HG03060 (cell line): ENCODE results near the gene FBXO42.
"Not testable (repeated sequence)": the region's sequence is repeated elsewhere in the genome, so short reads cannot be mapped to it uniquely, and the experiment has no call there.

ENCODE experiments used
- ATAC-seq: cut with Tn5 transposase; IDR thresholded peaks from one replicate; pipeline ENCODE4 v1.9.1; 2021; ENCODE audit warnings: low read depth, moderate number of reproducible peaks; ENCODE audit not compliant: unreplicated experiment

Gene FBXO42

GRCh38 chr1:16275591-16275990 lies 76.7 kb downstream of the FBXO42 start:
- no peak for ATAC-seq

DNA sequence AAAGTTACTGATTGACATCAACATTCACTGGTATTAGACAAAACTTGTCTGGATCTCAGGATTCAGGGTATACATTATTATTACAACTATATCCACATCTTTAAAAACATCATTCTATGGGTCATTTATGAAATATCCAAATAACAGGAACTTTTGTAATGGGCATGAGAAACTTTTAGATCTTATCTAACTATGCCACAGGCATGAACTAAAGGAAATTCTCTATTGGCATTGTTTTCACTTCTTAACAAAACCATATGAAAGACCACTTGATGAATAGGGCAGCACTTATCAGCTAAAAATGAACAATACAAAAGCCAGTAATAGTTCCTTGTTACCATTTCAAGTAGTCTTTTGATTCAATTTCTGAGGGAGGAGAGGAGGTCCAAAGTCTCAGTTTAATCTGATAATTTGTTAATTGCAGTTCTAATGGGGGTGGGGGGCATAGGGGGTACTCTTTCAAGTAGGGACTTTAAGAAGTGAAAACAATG lies 84.5 kb downstream of the FBXO42 start:
- ATAC-seq = no peak

- ATAC-seq = no peak
Observed at GRCh38 chr1:16266411-16267118, 85.7 kb downstream of the FBXO42 start.

GRCh38 chr1:16262067-16262466 lies 90.2 kb downstream of the FBXO42 start:
- ATAC-seq = no peak

GRCh38 chr1:16260814-16261213 lies 91.5 kb downstream of the FBXO42 start:
- ATAC-seq = no peak

GRCh38 chr1:16258591-16259135 lies 93.6 kb downstream of the FBXO42 start:
- no peak for ATAC-seq

- no peak for ATAC-seq
Observed at GRCh38 chr1:16257968-16258367, 94.3 kb downstream of the FBXO42 start.

DNA sequence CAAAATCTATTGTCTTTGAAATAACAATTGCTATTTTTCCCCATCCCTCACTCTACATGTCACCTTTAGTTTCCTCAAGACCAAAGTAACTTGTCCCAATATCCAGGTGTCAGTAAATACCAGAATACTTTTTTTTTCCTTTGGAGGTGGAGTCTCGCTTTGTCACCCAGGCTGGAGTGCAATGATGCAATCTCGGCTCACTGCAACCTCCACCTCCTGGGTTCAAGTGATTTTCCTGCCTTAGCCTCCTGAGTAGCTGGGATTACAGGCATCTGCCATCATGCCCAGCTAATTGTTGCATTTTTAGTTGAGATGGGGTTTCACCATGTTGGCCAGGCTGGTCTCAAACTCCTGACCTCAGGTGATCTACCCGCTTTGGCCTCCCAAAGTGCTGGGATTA lies 94.7 kb downstream of the FBXO42 start:
- ATAC-seq = not testable (repeated sequence)

DNA sequence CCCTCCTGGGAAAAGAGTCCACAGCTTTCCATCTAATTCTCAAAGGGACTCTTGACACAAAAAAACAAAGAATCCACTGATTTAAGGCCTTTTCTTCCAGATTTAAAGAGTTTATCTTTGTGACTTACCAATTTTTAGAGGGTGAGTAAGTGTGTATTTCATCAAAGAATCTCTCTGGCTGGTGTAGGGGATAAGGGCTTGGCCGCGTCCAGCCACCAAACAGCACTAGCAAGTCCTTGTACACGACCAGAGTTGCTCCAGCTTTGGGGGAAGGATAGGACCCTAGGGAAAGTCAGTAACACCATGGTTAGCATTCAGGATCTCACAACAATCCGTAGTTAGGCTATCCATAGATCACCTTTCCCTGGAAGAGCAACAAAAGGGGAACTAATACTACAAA lies 95.8 kb downstream of the FBXO42 start:
- ATAC-seq = no peak

GRCh38 chr1:16254263-16254928 lies 97.9 kb downstream of the FBXO42 start:
- no peak for ATAC-seq

GRCh38 chr1:16253332-16253922 lies 98.9 kb downstream of the FBXO42 start:
- ATAC-seq = no peak

GRCh38 chr1:16252912-16253311 lies 99.4 kb downstream of the FBXO42 start:
- ATAC-seq = no peak

GRCh38 chr1:16251381-16251780 lies 100.9 kb downstream of the FBXO42 start:
- no peak for ATAC-seq

GRCh38 chr1:16250524-16251251 lies 101.6 kb downstream of the FBXO42 start:
- no peak for ATAC-seq

DNA sequence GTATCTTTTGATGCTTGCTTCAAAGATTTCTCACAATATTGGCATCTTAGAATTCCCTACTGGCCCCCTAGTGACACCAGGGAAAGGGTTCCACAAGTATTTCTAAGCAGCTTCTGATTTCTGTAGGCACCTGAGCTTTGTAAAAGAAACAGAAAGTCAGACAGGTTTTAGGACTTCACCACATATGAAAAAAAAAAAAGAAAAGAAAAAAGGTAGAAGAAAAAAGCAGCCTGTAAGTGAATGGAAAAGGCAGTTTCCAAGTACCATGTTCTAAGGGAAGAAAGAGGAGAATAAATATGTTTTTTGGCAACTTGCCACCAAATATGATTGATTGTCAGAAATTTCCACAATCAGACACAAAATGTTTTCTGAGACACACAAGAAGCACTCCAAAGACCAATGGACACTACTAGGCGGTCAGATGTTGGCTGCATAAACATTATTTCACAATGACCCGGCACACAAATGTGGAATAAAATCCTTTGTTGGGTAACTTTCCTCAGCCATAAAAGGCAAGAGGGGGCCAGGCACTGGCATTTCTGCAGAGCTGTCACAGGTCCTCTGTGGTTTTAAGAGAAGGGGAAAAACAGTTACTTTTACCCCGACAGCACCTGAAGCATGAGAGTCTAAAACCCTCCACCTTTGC lies 102.6 kb downstream of the FBXO42 start:
- ATAC-seq = no peak

GRCh38 chr1:16248603-16249516 lies 103.4 kb downstream of the FBXO42 start:
- ATAC-seq = no peak

GRCh38 chr1:16248007-16248436 lies 104.3 kb downstream of the FBXO42 start:
- ATAC-seq = no peak

DNA sequence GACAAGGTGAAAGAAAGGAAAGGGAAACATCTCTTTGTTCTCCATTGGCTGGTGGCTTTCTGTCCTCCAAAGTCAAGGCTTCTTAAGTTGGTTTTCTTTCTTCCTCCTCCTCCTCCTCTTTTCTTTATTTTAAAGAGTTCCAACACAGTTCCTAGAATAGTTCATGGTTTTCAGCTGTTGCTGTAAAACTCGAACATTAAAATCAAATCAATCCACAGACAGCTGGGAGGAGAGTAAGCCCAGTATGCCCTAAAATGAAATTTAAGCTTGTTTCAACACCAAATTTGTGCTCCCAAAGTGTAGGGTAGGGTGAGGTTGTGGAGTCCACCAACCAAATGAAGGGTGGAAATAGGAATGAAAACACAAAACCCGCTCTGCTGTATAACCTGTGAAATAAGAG lies 104.8 kb downstream of the FBXO42 start:
- ATAC-seq = no peak

DNA sequence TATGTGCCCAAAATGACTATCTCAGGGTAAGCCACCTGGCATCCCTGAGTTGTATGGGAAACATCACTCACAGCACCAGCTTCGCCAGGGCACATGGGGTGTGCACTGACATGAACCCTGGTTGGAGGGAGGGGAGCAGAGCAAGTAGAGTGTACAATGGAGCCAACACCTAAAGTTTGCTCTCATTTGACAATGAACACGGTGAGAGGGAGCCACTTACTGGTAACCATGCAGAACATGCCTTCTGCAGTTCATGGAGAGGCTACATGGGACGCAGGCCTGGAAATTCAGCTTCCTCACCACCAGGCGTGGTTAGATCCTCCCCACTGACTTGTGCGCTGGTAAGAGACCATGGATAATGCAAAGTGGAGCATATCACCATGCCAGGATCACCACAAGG lies 105.3 kb downstream of the FBXO42 start:
- no peak for ATAC-seq
